Spinal cord (tissue), 10 donors: ENCODE measurements around the gene PAQR9. TPM values are rescaled to one million over a fixed set of nuclear protein-coding genes. Genes with fewer than 3 reads are reported as not detected.

Experiments
- DNase-seq, 6 donors: peaks; one replicate each; pipeline versions ENCODE4 v3.0.0 to v3.0.0-alpha.2; 2013 to 2015; ENCODE audit warnings: low spot score in 6 of 6, low read depth in 4 of 6
- H3K27ac ChIP-seq: one replicate; pipeline ENCODE4 v1.5.1; 2013; ENCODE audit warnings: low read depth, low read length, control low read depth
- H3K27me3 ChIP-seq: one replicate; pipeline ENCODE4 v1.6.1; 2013; ENCODE audit warnings: low read length; ENCODE audit not compliant: control insufficient read depth, insufficient read depth
- H3K36me3 ChIP-seq: one replicate; pipeline ENCODE4 v1.6.1; 2013; ENCODE audit warnings: low read length; ENCODE audit not compliant: control insufficient read depth, insufficient read depth
- H3K4me1 ChIP-seq: one replicate; pipeline ENCODE4 v1.6.1; 2013; ENCODE audit warnings: low read length; ENCODE audit not compliant: control insufficient read depth, insufficient read depth
- H3K4me3 ChIP-seq: one replicate; pipeline ENCODE4 v1.5.1; 2013; ENCODE audit warnings: low read depth, low read length, control low read depth
- H3K9me3 ChIP-seq: one replicate; pipeline ENCODE4 v1.6.1; 2013; ENCODE audit warnings: low read length; ENCODE audit not compliant: control insufficient read depth, insufficient read depth
- WGBS: methylation state at CpG from one replicate; pipeline ENCODE4 v1.1.5; 2013; ENCODE audit warnings: missing lambda C conversion rate; ENCODE audit not compliant: insufficient coverage; 5-methylcytosine and 5-hydroxymethylcytosine counted together
- polyA plus RNA-seq, 2 donors: library from polyadenylated mRNA; unstranded; fragments of 120-200 nt; gene quantifications; one replicate each; pipeline ENCODE4 v1.2.1, GENCODE V29; 2013; ENCODE audit not compliant: insufficient read length in 2 of 2
- total RNA-seq, 2 donors: library from RNA; depleted of rRNA in 1 of 2; stranded (reverse); fragments of 120-200 nt in 1 of 2; fragments of >200 nt in 1 of 2; gene quantifications; one replicate each; pipeline versions ENCODE4 v1.2.3 to v1.2.4, GENCODE V29; 2013 to 2014
- donor health status: healthy.

Gene PAQR9
- total and polyA plus RNA-seq, 4 donors, result 0.66 to 5.6 (median 3.3) TPM

- no peak for DNase-seq
- Histone ChIP-seq H3K36me3 (no peaks in the 10 kb centered on the region), H3K9me3 (no peaks in the 10 kb centered on the region), H3K4me3 (no peak overlapping the region), H3K27ac (no peak overlapping the region), H3K27me3 (no peaks in the 10 kb centered on the region), H3K4me1 (no peaks in the 10 kb centered on the region)
- 93% methylated on average over 2 of the region's 3 CpGs for WGBS
Measured at GRCh38 chr3:142984255-142984654, 20.8 kb upstream of the PAQR9 start.

- 100% methylated on average over 1 of the region's 2 CpGs for WGBS
Measured at GRCh38 chr3:142983318-142983717, 19.8 kb upstream of the PAQR9 start.

GRCh38 chr3:142982038-142982773 is 18.7 kb upstream of the PAQR9 start:
- no peaks in the 10 kb centered on the region for H3K27me3 ChIP-seq
- no peaks in the 10 kb centered on the region for H3K36me3 ChIP-seq
- peak in 1 of 6 donors; percentile 62 for DNase-seq
- no peaks in the 10 kb centered on the region for H3K9me3 ChIP-seq
- no peak overlapping the region for H3K4me3 ChIP-seq
- WGBS, result 86% methylated on average over 2 of the region's 7 CpGs
- H3K27ac ChIP-seq, result no peak overlapping the region
- H3K4me1 ChIP-seq, result no peaks in the 10 kb centered on the region

More at GRCh38 chr3:142983318-142983717, 19.8 kb upstream of the PAQR9 start:
- Histone ChIP-seq H3K4me3 (no peak overlapping the region), H3K27ac (no peak overlapping the region), H3K4me1 (no peaks in the 10 kb centered on the region), H3K27me3 (no peaks in the 10 kb centered on the region), H3K36me3 (no peaks in the 10 kb centered on the region), H3K9me3 (no peaks in the 10 kb centered on the region)
- DNase-seq, result no peak

- 92% methylated on average over 2 of the region's 3 CpGs for WGBS
- DNase-seq, result peak in 1 of 6 donors; percentile 14
- H3K4me3 ChIP-seq, result no peak overlapping the region
- H3K9me3 ChIP-seq, result no peaks in the 10 kb centered on the region
- H3K27ac ChIP-seq, result no peak overlapping the region
- H3K27me3 ChIP-seq, result no peaks in the 10 kb centered on the region
- H3K4me1 ChIP-seq, result no peaks in the 10 kb centered on the region
- no peaks in the 10 kb centered on the region for H3K36me3 ChIP-seq
Measured at GRCh38 chr3:142981108-142981507, 17.6 kb upstream of the PAQR9 start.

- H3K4me3 ChIP-seq, result no peak overlapping the region
- H3K27ac ChIP-seq, result no peak overlapping the region
- no peaks in the 10 kb centered on the region for H3K9me3 ChIP-seq
- no peak for DNase-seq
- no peaks in the 10 kb centered on the region for H3K27me3 ChIP-seq
- H3K36me3 ChIP-seq, result no peaks in the 10 kb centered on the region
- WGBS, result no CpG with 5 or more reads among the region's 1 CpG
- no peaks in the 10 kb centered on the region for H3K4me1 ChIP-seq
Measured at GRCh38 chr3:142977399-142977728, 13.9 kb upstream of the PAQR9 start.

GRCh38 chr3:142976621-142977398 is 13.3 kb upstream of the PAQR9 start:
- WGBS, result 19% methylated on average over 2 of the region's 8 CpGs
- H3K27me3 ChIP-seq, result no peaks in the 10 kb centered on the region
- no peaks in the 10 kb centered on the region for H3K36me3 ChIP-seq
- no peaks in the 10 kb centered on the region for H3K9me3 ChIP-seq
- DNase-seq, result peak in 1 of 6 donors; percentile 54
- no peak overlapping the region for H3K27ac ChIP-seq
- no peaks in the 10 kb centered on the region for H3K4me1 ChIP-seq
- H3K4me3 ChIP-seq, result no peak overlapping the region

GRCh38 chr3:142975316-142975995 is 12.0 kb upstream of the PAQR9 start:
- Histone ChIP-seq H3K9me3 (no peaks in the 10 kb centered on the region), H3K36me3 (no peaks in the 10 kb centered on the region), H3K4me3 (no peak overlapping the region), H3K27ac (no peak overlapping the region), H3K4me1 (no peaks in the 10 kb centered on the region), H3K27me3 (no peaks in the 10 kb centered on the region)
- DNase-seq, result no peak
- 78% methylated on average over 1 of the region's 4 CpGs for WGBS

- Histone ChIP-seq H3K27me3 (no peaks in the 10 kb centered on the region), H3K4me1 (no peaks in the 10 kb centered on the region), H3K27ac (no peak overlapping the region), H3K4me3 (no peak overlapping the region), H3K9me3 (no peaks in the 10 kb centered on the region), H3K36me3 (no peaks in the 10 kb centered on the region)
- no peak for DNase-seq
- 63% methylated on average over 5 of the region's 8 CpGs for WGBS
Measured at GRCh38 chr3:142973217-142974009, 9.9 kb upstream of the PAQR9 start.

GRCh38 chr3:142972092-142972753 is 8.7 kb upstream of the PAQR9 start:
- Histone ChIP-seq H3K27me3 (no peaks in the 10 kb centered on the region), H3K9me3 (no peaks in the 10 kb centered on the region), H3K4me3 (no peak overlapping the region), H3K27ac (no peak overlapping the region), H3K36me3 (no peaks in the 10 kb centered on the region), H3K4me1 (no peaks in the 10 kb centered on the region)
- 75% methylated on average over 6 of the region's 7 CpGs for WGBS
- no peak for DNase-seq
